ENCODE data around the gene ZCCHC24. TPM values are rescaled to one million over a fixed set of nuclear protein-coding genes. Genes with fewer than 3 reads are reported as not detected.

Gene ZCCHC24
- total and polyA plus RNA-seq, 2 of the 8 experiments (the other 6 are each of a cell fraction or from before 2014, with no cell fraction given), result 3.9 to 6.9 TPM

- Histone ChIP-seq H3K14ac (ENCODE audit: insufficient read length) (no peak overlapping the region), H3K4me1 (replicated peaks in 1 of 4; ENCODE audit: control insufficient read depth in 3 of 4, insufficient read depth in 4 of 4, low read length in 3 of 4) (peaks cover 0 to 6% (median 1%) of the 10 kb centered on the region in 4 experiments; a peak in 3 of 7 replicates), H3K79me1 (ENCODE audit: low read depth, low read length) (no peaks in the 10 kb centered on the region), H3K4ac (replicated peaks; ENCODE audit: insufficient read length, low read depth, low read length) (no peak overlapping the region), H4K91ac (replicated peaks; ENCODE audit: insufficient read length, low read length) (peak overlapping the region; percentile 47), H3K36me3 (ENCODE audit: control insufficient read depth in 2 of 4, insufficient read depth in 4 of 4, low read length in 3 of 4) (no peaks in the 10 kb centered on the region), H3K9me3 (ENCODE audit: insufficient read depth in 2 of 2, low read depth in 1 of 2, low read length in 1 of 2) (no peaks in the 10 kb centered on the region), H3K27me3 (replicated peaks in 1 of 4; ENCODE audit: control insufficient read depth in 3 of 4, extremely low read depth in 1 of 4, insufficient read depth in 3 of 4, low read length in 3 of 4) (no peaks in the 10 kb centered on the region), H3K56ac (replicated peaks; ENCODE audit: insufficient read length, low read depth, low read length) (no peak overlapping the region), H3K9ac (replicated peaks in 1 of 4; ENCODE audit: extremely low read depth in 1 of 4, low read depth in 3 of 4, low read length in 3 of 4) (no peak overlapping the region), H2BK5ac (ENCODE audit: low read depth, low read length) (no peak overlapping the region), H3K79me2 (ENCODE audit: control insufficient read depth in 1 of 2, insufficient read depth in 2 of 2, low read length in 2 of 2) (no peaks in the 10 kb centered on the region), H4K20me1 (replicated peaks in 1 of 2; ENCODE audit: control insufficient read depth in 1 of 2, insufficient read depth in 2 of 2, low read length in 2 of 2) (no peaks in the 10 kb centered on the region), H2BK12ac (ENCODE audit: low read depth, low read length) (no peak overlapping the region), H3K4me2 (ENCODE audit: insufficient read depth in 1 of 2, low read depth in 2 of 2, low read length in 2 of 2) (no peak overlapping the region), H2BK20ac (ENCODE audit: low read length) (no peak overlapping the region), H3K23me2 (ENCODE audit: low read depth, low read length) (no peaks in the 10 kb centered on the region), H3K18ac (ENCODE audit: extremely low read depth, low read length) (no peak overlapping the region), H3K27ac (ENCODE audit: low read depth, low read length) (no peak overlapping the region), H2BK120ac (replicated peaks; ENCODE audit: low read depth, low read length) (no peak overlapping the region), H2BK15ac (ENCODE audit: low read length) (no peak overlapping the region), H4K8ac (ENCODE audit: extremely low read depth, insufficient read depth, low read length) (no peak overlapping the region), H2AK5ac (ENCODE audit: low read depth, low read length) (no peak overlapping the region), H3K23ac (ENCODE audit: insufficient read length) (no peak overlapping the region), H4K5ac (ENCODE audit: insufficient read length, low read depth, low read length) (no peak overlapping the region), H3K4me3 (ENCODE audit: extremely low read depth in 1 of 4, insufficient read depth in 2 of 4, low read depth in 3 of 4, low read length in 4 of 4) (no peak overlapping the region), H2AFZ (ENCODE audit: low read length) (no peak overlapping the region)
- ChIA-PET CTCF (ENCODE audit: partially characterized antibody) (interaction anchor here (1.6 to 2.5 kb wide), 2 partner anchors 9 kb away, joined by 5 to 9 read pairs; no protein-coding TSS in a partner anchor), POLR2A (ENCODE audit: partially characterized antibody) (no interaction called here)
- WGBS, 2 experiments (ENCODE audit: extremely low coverage in 1 of 2, insufficient coverage in 1 of 2, insufficient read length in 1 of 2, insufficient replicate concordance in 2 of 2, low coverage in 1 of 2, low lambda C conversion rate in 2 of 2, missing lambda C conversion rate in 1 of 2), result 89% methylated on average over 10 of the region's 10 CpGs; no CpG with 5 or more reads in 1 of the 2 experiments
- DNase-seq (ENCODE audit: low read depth in 1 of 2, low spot score in 2 of 2) (no peak), FAIRE-seq (no peak)
- TF ChIP-seq YY1 (IDR thresholded peaks at IDR 0.05; ENCODE audit: low read depth, low read length), result no peak
- TF ChIP-seq SP4 (IDR thresholded peaks at IDR 0.05; ENCODE audit: low read length), result no peak
- no peak for TF ChIP-seq SUZ12 (IDR thresholded peaks at IDR 0.05; ENCODE audit: low read length)
- no peak for TF ChIP-seq POLR2AphosphoS5 (IDR thresholded peaks at IDR 0.05; ENCODE audit: low read depth, low read length)
- no peak for TF ChIP-seq EGR1 (IDR thresholded peaks at IDR 0.05; ENCODE audit: borderline replicate concordance, low read depth, low read length)
- TF ChIP-seq SIN3A (conservative IDR thresholded peaks at IDR 0.05 in 1 of 2, IDR thresholded peaks at IDR 0.05 in 1 of 2; ENCODE audit: low read depth in 1 of 2, low read length in 2 of 2), result no peak
- no peak for TF ChIP-seq KDM1A (IDR thresholded peaks at IDR 0.05; ENCODE audit: borderline replicate concordance, low read length)
- no peak for TF ChIP-seq CTBP2 (IDR thresholded peaks at IDR 0.05; ENCODE audit: borderline replicate concordance, insufficient read depth, insufficient read length, low read length)
- TF ChIP-seq POLR2A (IDR thresholded peaks at IDR 0.05; ENCODE audit: control extremely low read depth in 1 of 2, low read depth in 2 of 2, low read length in 2 of 2), result no peak
- TF ChIP-seq GABPA (IDR thresholded peaks at IDR 0.05; ENCODE audit: borderline replicate concordance, insufficient read depth, low read length), result no peak
- TF ChIP-seq CREB1 (IDR thresholded peaks at IDR 0.05), result no peak
- TF ChIP-seq TBP (IDR thresholded peaks at IDR 0.05; ENCODE audit: low read depth, low read length), result no peak
- no peak for TF ChIP-seq SRF (IDR thresholded peaks at IDR 0.05; ENCODE audit: low read depth, low read length)
- TF ChIP-seq, protein P1, sequence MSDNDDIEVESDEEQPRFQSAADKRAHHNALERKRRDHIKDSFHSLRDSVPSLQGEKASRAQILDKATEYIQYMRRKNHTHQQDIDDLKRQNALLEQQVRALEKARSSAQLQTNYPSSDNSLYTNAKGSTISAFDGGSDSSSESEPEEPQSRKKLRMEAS (IDR thresholded peaks at IDR 0.05), result no peak
These were observed 34.9 kb downstream of the ZCCHC24 start for GRCh38 chr10:79410315-79411094.
